ENCODE results near the gene SLC40A1. TPM values are rescaled to one million over a fixed set of nuclear protein-coding genes. Genes with fewer than 3 reads are reported as not detected.

SLC40A1 gene
- total and polyA plus RNA-seq, 2 of the 13 experiments (the other 11 are each of a cell fraction or from before 2014, with no cell fraction given) = 10.6 to 24.9 TPM

- TF ChIP-seq ZNF318 (CRISPR knock-in tag; IDR thresholded peaks at IDR 0.05) (no peak), FOXP1 (IDR thresholded peaks at IDR 0.05) (no peak), FOXP1 (CRISPR knock-in tag; IDR thresholded peaks at IDR 0.05) (peak; percentile 52), UBTF (CRISPR knock-in tag; IDR thresholded peaks at IDR 0.05) (no peak), GLI4 (CRISPR knock-in tag; IDR thresholded peaks at IDR 0.05; ENCODE audit: borderline replicate concordance) (no peak), CEBPB (IDR thresholded peaks at IDR 0.05; ENCODE audit: borderline replicate concordance, low read depth, low read length) (no peak), NR1H2 (CRISPR knock-in tag; IDR thresholded peaks at IDR 0.05; ENCODE audit: borderline replicate concordance, low read depth) (no peak), ZNF207 (IDR thresholded peaks at IDR 0.05; ENCODE audit: borderline replicate concordance) (no peak), ZC3H4 (CRISPR knock-in tag; IDR thresholded peaks at IDR 0.05; ENCODE audit: borderline replicate concordance) (no peak), RAD21 (CRISPR knock-in tag; IDR thresholded peaks at IDR 0.05) (no peak), TFDP1 (CRISPR knock-in tag; IDR thresholded peaks at IDR 0.05; ENCODE audit: borderline replicate concordance) (no peak), ZNF317 (CRISPR knock-in tag; IDR thresholded peaks at IDR 0.05) (0 out of 2 replicates have a peak, but pooled peaks have one; percentile 36), ZNF737 (CRISPR knock-in tag; IDR thresholded peaks at IDR 0.05; ENCODE audit: borderline replicate concordance) (no peak), ATF6 (CRISPR knock-in tag; conservative IDR thresholded peaks at IDR 0.05) (no peak), RBAK (CRISPR knock-in tag; IDR thresholded peaks at IDR 0.05) (no peak), ESRRA (CRISPR knock-in tag; IDR thresholded peaks at IDR 0.05; ENCODE audit: low read depth) (no peak)
Measured at GRCh38 chr2:189559579-189560272, 20.9 kb downstream of the SLC40A1 start (continued).
